Measurements from ENCODE around the gene ODC1. TPM values are rescaled to one million over a fixed set of nuclear protein-coding genes. Genes with fewer than 3 reads are reported as not detected.
"Not testable (repeated sequence)": the region's sequence is repeated elsewhere in the genome, so short reads cannot be mapped to it uniquely, and the experiment has no call there.

The ODC1 gene
- total RNA-seq, 2 donors from 2014 or later: 104 to 123 TPM

- peaks cover 20% of the 10 kb centered on the region for H3K36me3 ChIP-seq
- no peaks in the 10 kb centered on the region for H3K9me3 ChIP-seq
- ATAC-seq (ENCODE audit: insufficient number of reproducible peaks, low FRiP score, low read depth): peak; percentile 3
- H3K4me3 ChIP-seq: peak overlapping the region; percentile 79
- no peak for TF ChIP-seq CTCF (IDR thresholded peaks at IDR 0.05)
- no peaks in the 10 kb centered on the region for H3K27me3 ChIP-seq (replicated peaks; ENCODE audit: insufficient read depth)
- no peak for DNase-seq (ENCODE audit: low spot score)
- peaks cover 14 to 56% of the 10 kb centered on the region in 2 donors for H3K4me1 ChIP-seq (ENCODE audit: control insufficient read depth in 1 of 2, low read depth in 2 of 2)
- peak overlapping the region; percentile 92 to 93 for H3K27ac ChIP-seq
These were observed 730 bp downstream of the ODC1 start for GRCh38 chr2:10447300-10447894.

GRCh38 chr2:10446631-10447030 lies 1.5 kb downstream of the ODC1 start:
- Histone ChIP-seq H3K36me3 (peaks cover 28% of the 10 kb centered on the region), H3K4me3 (peak overlapping the region; percentile 79), H3K27me3 (replicated peaks; ENCODE audit: insufficient read depth) (no peaks in the 10 kb centered on the region), H3K9me3 (no peaks in the 10 kb centered on the region), H3K27ac (peak overlapping the region; percentile 92 to 93), H3K4me1 (ENCODE audit: control insufficient read depth in 1 of 2, low read depth in 2 of 2) (peaks cover 14 to 52% of the 10 kb centered on the region in 2 donors)
- ATAC-seq (ENCODE audit: insufficient number of reproducible peaks, low FRiP score, low read depth) (no peak), DNase-seq (ENCODE audit: low spot score) (no peak)
- TF ChIP-seq CTCF (IDR thresholded peaks at IDR 0.05): no peak

GRCh38 chr2:10444463-10444862 lies 3.7 kb downstream of the ODC1 start:
- Histone ChIP-seq H3K4me3 (no peak overlapping the region), H3K4me1 (ENCODE audit: control insufficient read depth in 1 of 2, low read depth in 2 of 2) (peaks cover 14 to 43% of the 10 kb centered on the region in 2 donors), H3K36me3 (peaks cover 50% of the 10 kb centered on the region), H3K27ac (peak overlapping the region in 1 of 2 donors; percentile 29), H3K27me3 (replicated peaks; ENCODE audit: insufficient read depth) (no peaks in the 10 kb centered on the region), H3K9me3 (no peaks in the 10 kb centered on the region)
- TF ChIP-seq CTCF (IDR thresholded peaks at IDR 0.05): no peak
- DNase-seq (ENCODE audit: low spot score) (no peak), ATAC-seq (ENCODE audit: insufficient number of reproducible peaks, low FRiP score, low read depth) (no peak)

- Histone ChIP-seq H3K36me3 (peaks cover 50% of the 10 kb centered on the region), H3K4me1 (ENCODE audit: control insufficient read depth in 1 of 2, low read depth in 2 of 2) (peaks cover 11 to 41% of the 10 kb centered on the region in 2 donors)
- not testable (repeated sequence) for ATAC-seq (ENCODE audit: insufficient number of reproducible peaks, low FRiP score, low read depth); DNase-seq (ENCODE audit: low spot score); H3K9me3 ChIP-seq; H3K4me3 ChIP-seq; H3K27ac ChIP-seq; H3K27me3 ChIP-seq (replicated peaks; ENCODE audit: insufficient read depth)
These were observed 5.5 kb downstream of the ODC1 start for GRCh38 chr2:10442469-10443126.

- no peak for TF ChIP-seq CTCF (IDR thresholded peaks at IDR 0.05)
- no peak for DNase-seq (ENCODE audit: low spot score)
- peaks cover 50% of the 10 kb centered on the region for H3K36me3 ChIP-seq
- no peaks in the 10 kb centered on the region for H3K27me3 ChIP-seq (replicated peaks; ENCODE audit: insufficient read depth)
- no peak overlapping the region for H3K27ac ChIP-seq
- no peak for ATAC-seq (ENCODE audit: insufficient number of reproducible peaks, low FRiP score, low read depth)
- H3K9me3 ChIP-seq: no peaks in the 10 kb centered on the region
- H3K4me3 ChIP-seq: no peak overlapping the region
- peaks cover 8 to 34% of the 10 kb centered on the region in 2 donors for H3K4me1 ChIP-seq (ENCODE audit: control insufficient read depth in 1 of 2, low read depth in 2 of 2)
These were observed 6.2 kb downstream of the ODC1 start for GRCh38 chr2:10441948-10442347.

Measured in thoracic aorta (tissue), 2 donors.